ENCODE data around the gene DMD. TPM values are rescaled to one million over a fixed set of nuclear protein-coding genes. Genes with fewer than 3 reads are reported as not detected.

Gene DMD
- total and polyA plus RNA-seq, 7 donors, result 2.5 to 260 (median 183) TPM

GRCh38 chrX:31237189-31237588 is 1974.2 kb downstream of the DMD start:
- 77 to 94% methylated on average over 1 of the region's 1 CpG for WGBS, 2 donors
- H3K27me3 ChIP-seq, result no peaks in the 10 kb centered on the region
- TF ChIP-seq POLR2AphosphoS5 (IDR thresholded peaks at IDR 0.05) (no peak), POLR2A (IDR thresholded peaks at IDR 0.05) (no peak), EP300 (IDR thresholded peaks at IDR 0.05) (no peak)
- TF ChIP-seq, protein P1, sequence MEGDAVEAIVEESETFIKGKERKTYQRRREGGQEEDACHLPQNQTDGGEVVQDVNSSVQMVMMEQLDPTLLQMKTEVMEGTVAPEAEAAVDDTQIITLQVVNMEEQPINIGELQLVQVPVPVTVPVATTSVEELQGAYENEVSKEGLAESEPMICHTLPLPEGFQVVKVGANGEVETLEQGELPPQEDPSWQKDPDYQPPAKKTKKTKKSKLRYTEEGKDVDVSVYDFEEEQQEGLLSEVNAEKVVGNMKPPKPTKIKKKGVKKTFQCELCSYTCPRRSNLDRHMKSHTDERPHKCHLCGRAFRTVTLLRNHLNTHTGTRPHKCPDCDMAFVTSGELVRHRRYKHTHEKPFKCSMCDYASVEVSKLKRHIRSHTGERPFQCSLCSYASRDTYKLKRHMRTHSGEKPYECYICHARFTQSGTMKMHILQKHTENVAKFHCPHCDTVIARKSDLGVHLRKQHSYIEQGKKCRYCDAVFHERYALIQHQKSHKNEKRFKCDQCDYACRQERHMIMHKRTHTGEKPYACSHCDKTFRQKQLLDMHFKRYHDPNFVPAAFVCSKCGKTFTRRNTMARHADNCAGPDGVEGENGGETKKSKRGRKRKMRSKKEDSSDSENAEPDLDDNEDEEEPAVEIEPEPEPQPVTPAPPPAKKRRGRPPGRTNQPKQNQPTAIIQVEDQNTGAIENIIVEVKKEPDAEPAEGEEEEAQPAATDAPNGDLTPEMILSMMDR (IDR thresholded peaks at IDR 0.05), result no peak
- no peaks in the 10 kb centered on the region for H3K9me3 ChIP-seq
- no peak overlapping the region for H3K4me3 ChIP-seq
- intact Hi-C loops (cut with DNase I), result no loop called here
- DNase-seq, result no peak
- no peaks in the 10 kb centered on the region for H3K36me3 ChIP-seq
- no peak overlapping the region for H3K27ac ChIP-seq
- peaks cover 0 to 28% (median 0%) of the 10 kb centered on the region in 4 donors for H3K4me1 ChIP-seq

- DNase-seq, result no peak
- intact Hi-C loops (cut with DNase I), result no loop called here
- H3K27me3 ChIP-seq, result no peaks in the 10 kb centered on the region
- no peak overlapping the region for H3K4me3 ChIP-seq
- 76 to 81% methylated on average over 6 of the region's 6 CpGs for WGBS, 2 donors
- peaks cover 0 to 28% (median 0%) of the 10 kb centered on the region in 4 donors for H3K4me1 ChIP-seq
- TF ChIP-seq POLR2A (IDR thresholded peaks at IDR 0.05) (no peak), POLR2AphosphoS5 (IDR thresholded peaks at IDR 0.05) (no peak), EP300 (IDR thresholded peaks at IDR 0.05) (no peak)
- TF ChIP-seq, protein P1 (IDR thresholded peaks at IDR 0.05), result no peak
- no peaks in the 10 kb centered on the region for H3K36me3 ChIP-seq
- H3K9me3 ChIP-seq, result no peaks in the 10 kb centered on the region
- no peak overlapping the region for H3K27ac ChIP-seq
These were observed 1975.1 kb downstream of the DMD start for GRCh38 chrX:31236231-31236630.

- Histone ChIP-seq H3K27me3 (no peaks in the 10 kb centered on the region), H3K4me1 (peaks cover 0 to 37% (median 0%) of the 10 kb centered on the region in 4 donors), H3K27ac (no peak overlapping the region), H3K36me3 (no peaks in the 10 kb centered on the region), H3K4me3 (no peak overlapping the region), H3K9me3 (no peaks in the 10 kb centered on the region)
- intact Hi-C loops (cut with DNase I), result no loop called here
- TF ChIP-seq POLR2A (IDR thresholded peaks at IDR 0.05) (no peak), POLR2AphosphoS5 (IDR thresholded peaks at IDR 0.05) (no peak), EP300 (IDR thresholded peaks at IDR 0.05) (no peak)
- TF ChIP-seq, protein P1 (IDR thresholded peaks at IDR 0.05), result no peak
- no peak for DNase-seq
- 88 to 91% methylated on average over 4 of the region's 4 CpGs for WGBS, 2 donors
These were observed 1977.3 kb downstream of the DMD start for GRCh38 chrX:31233941-31234496.

- no peak for DNase-seq
- intact Hi-C loops (cut with DNase I), result no loop called here
- 88% methylated on average over 3 of the region's 3 CpGs for WGBS, 2 donors
- H3K27me3 ChIP-seq, result no peaks in the 10 kb centered on the region
- peaks cover 0 to 37% (median 0%) of the 10 kb centered on the region in 4 donors for H3K4me1 ChIP-seq
- no peak overlapping the region for H3K27ac ChIP-seq
- H3K9me3 ChIP-seq, result no peaks in the 10 kb centered on the region
- no peaks in the 10 kb centered on the region for H3K36me3 ChIP-seq
- TF ChIP-seq EP300 (IDR thresholded peaks at IDR 0.05), result no peak
- H3K4me3 ChIP-seq, result no peak overlapping the region
These were observed 1978.8 kb downstream of the DMD start for GRCh38 chrX:31232506-31232905.

DNA sequence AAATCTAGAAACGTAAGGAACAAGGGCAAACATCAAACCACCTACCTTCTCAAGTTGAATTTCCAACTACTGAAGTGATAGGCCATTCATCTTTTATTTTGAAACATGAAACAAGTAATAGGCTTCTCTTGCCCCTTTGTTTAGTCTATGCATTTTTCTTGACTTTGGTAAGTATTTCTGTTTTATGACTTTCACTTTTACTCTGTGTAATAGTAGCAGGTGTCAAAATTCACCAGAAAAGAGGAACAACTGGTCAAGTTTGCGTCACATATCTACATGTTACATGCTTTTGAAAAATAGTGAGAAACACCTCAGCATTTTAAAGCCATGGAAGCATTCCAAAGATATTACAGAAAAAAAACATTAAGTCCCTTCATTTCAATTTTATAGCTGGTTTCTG is 1982.4 kb downstream of the DMD start:
- WGBS, 2 donors, result 44 to 83% methylated on average over 2 of the region's 2 CpGs
- Histone ChIP-seq H3K4me1 (peaks cover 0 to 28% (median 0%) of the 10 kb centered on the region in 4 donors), H3K4me3 (no peak overlapping the region), H3K27ac (peak overlapping the region in 1 of 4 donors; percentile 48), H3K9me3 (no peaks in the 10 kb centered on the region), H3K27me3 (no peaks in the 10 kb centered on the region), H3K36me3 (no peaks in the 10 kb centered on the region)
- no peak for DNase-seq
- TF ChIP-seq POLR2A (IDR thresholded peaks at IDR 0.05) (no peak), POLR2AphosphoS5 (IDR thresholded peaks at IDR 0.05) (no peak), EP300 (IDR thresholded peaks at IDR 0.05) (no peak)
- TF ChIP-seq, protein P1 (IDR thresholded peaks at IDR 0.05), result no peak
- intact Hi-C loops (cut with DNase I), result no loop called here

Data from sigmoid colon (tissue), 7 donors.